Cardiac muscle cell (in vitro differentiated cells and primary cell): ENCODE results near the gene PBXIP1. TPM values are rescaled to one million over a fixed set of nuclear protein-coding genes. Genes with fewer than 3 reads are reported as not detected.
"Not testable (repeated sequence)": the region's sequence is repeated elsewhere in the genome, so short reads cannot be mapped to it uniquely, and the experiment has no call there.

Experiments used
- DNase-seq, 2 donors: peaks; one replicate each; pipeline versions ENCODE4 v3.0.0 to v3.0.0-alpha.2; 2010 to 2017; ENCODE audit warnings: low read depth in 1 of 2, low spot score in 1 of 2
- H3K27ac ChIP-seq: fragments of 200-600 bp; sonication (generic); 2 replicates; pipeline ENCODE4 v1.5.1; 2016
- H3K27me3 ChIP-seq: fragments of 200-600 bp; sonication (generic); 2 replicates; pipeline ENCODE4 v1.6.0; 2016; ENCODE audit warnings: control low read depth
- H3K36me3 ChIP-seq: fragments of 200-600 bp; sonication (generic); 2 replicates; pipeline ENCODE4 v1.5.1; 2016; ENCODE audit warnings: control low read depth
- H3K4me1 ChIP-seq: fragments of 200-600 bp; sonication (generic); 2 replicates; pipeline ENCODE4 v1.8.1; 2017; ENCODE audit warnings: low read depth, mild to moderate bottlenecking, mixed run types
- H3K4me3 ChIP-seq: fragments of 200-600 bp; sonication (generic); 2 replicates; pipeline ENCODE4 v1.5.1; 2016; ENCODE audit warnings: mild to moderate bottlenecking
- H3K9me3 ChIP-seq: fragments of 200-600 bp; sonication (generic); 2 replicates; pipeline ENCODE4 v1.5.1; 2017; ENCODE audit warnings: low read depth, mild to moderate bottlenecking, control low read depth
- CTCF ChIP-seq: IDR thresholded peaks from 2 replicates; pipeline ENCODE4 v1.5.1; 2012; ENCODE audit warnings: low read depth, mild to moderate bottlenecking, low read length
- polyA plus RNA-seq: library from polyadenylated mRNA; unstranded; fragments of >200 nt; fragmentation: Nextera tagmentation; extraction: Ambion mirVana; gene quantifications from 2 replicates; pipeline ENCODE4 v1.2.1, GENCODE V29; 2016
- total RNA-seq: library from RNA; depleted of rRNA; stranded (reverse); fragments of >200 nt; gene quantifications from 2 replicates; pipeline ENCODE4 v1.2.3, GENCODE V29; 2016

PBXIP1 gene
- total and polyA plus RNA-seq, 2 experiments from 2014 or later: 108 to 161 TPM

GRCh38 chr1:154995301-154995983 is 39.5 kb upstream of the PBXIP1 start:
- peak; percentile 58 for TF ChIP-seq CTCF
- H3K9me3 ChIP-seq, H3K4me1 ChIP-seq, H3K27me3 ChIP-seq, H3K27ac ChIP-seq, H3K36me3 ChIP-seq, H3K4me3 ChIP-seq: not testable (repeated sequence)
- DNase-seq: peak; percentile 61 to 89

GRCh38 chr1:154994591-154994990 is 38.7 kb upstream of the PBXIP1 start:
- Histone ChIP-seq H3K4me1 (peaks cover 10% of the 10 kb centered on the region), H3K27me3 (no peaks in the 10 kb centered on the region), H3K4me3 (no peak overlapping the region), H3K9me3 (no peaks in the 10 kb centered on the region), H3K36me3 (peaks cover 4% of the 10 kb centered on the region), H3K27ac (no peak overlapping the region)
- no peak for TF ChIP-seq CTCF
- no peak for DNase-seq

GRCh38 chr1:154994269-154994587 is 38.3 kb upstream of the PBXIP1 start:
- no peak for DNase-seq
- Histone ChIP-seq H3K4me1 (peaks cover 6% of the 10 kb centered on the region), H3K36me3 (peaks cover 4% of the 10 kb centered on the region), H3K4me3 (no peak overlapping the region), H3K27me3 (no peaks in the 10 kb centered on the region), H3K27ac (no peak overlapping the region), H3K9me3 (no peaks in the 10 kb centered on the region)
- TF ChIP-seq CTCF: no peak

DNA sequence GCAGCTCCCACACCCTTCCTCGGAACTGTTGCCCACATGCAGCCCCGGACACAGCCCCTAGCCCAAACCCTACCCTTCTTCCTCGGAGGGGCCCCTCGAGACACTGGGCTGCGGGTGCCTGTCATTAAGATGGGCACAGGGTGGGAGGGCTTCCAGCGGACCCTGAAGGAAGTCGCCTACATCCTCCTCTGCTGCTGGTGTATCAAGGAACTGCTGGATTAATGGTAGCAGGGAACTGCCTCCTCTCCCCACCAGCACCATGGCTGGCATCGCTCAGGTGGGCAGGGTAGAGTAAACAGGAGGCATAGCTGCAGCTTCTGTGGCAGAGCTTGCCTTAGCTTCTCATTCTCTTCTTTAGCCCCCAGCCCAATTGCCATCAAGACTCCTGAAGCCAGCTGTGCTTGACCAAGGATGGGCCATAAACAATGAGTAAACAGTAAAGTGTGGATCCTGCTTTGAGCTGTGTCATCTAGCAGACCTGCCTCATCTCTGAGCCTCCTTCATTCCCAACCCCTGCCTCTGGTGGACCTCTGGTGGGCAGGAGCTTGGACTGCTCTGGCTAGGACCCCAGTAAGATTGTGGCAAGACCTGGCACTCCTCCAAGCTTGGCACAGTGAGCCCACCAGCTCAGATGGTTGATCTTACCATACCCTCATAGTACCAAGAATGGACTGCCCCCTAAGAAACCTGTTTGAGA is 37.8 kb upstream of the PBXIP1 start, which contains the start of gene LENEP:
Gene LENEP, plus strand, starts transcription at position 15 of the 697 bp plus-strand sequence. Its CDS starts 22 bp downstream, at position 37.
- no peak for TF ChIP-seq CTCF
- DNase-seq: no peak
- Histone ChIP-seq H3K4me3 (no peak within 1 kb of the TSS), H3K36me3 (peaks cover 4% of the 10 kb centered on the region), H3K9me3 (no peaks in the 10 kb centered on the region), H3K4me1 (peaks cover under 1% of the 10 kb centered on the region), H3K27me3 (no peaks in the 10 kb centered on the region), H3K27ac (peak within 1 kb of the TSS; percentile 48)

DNA sequence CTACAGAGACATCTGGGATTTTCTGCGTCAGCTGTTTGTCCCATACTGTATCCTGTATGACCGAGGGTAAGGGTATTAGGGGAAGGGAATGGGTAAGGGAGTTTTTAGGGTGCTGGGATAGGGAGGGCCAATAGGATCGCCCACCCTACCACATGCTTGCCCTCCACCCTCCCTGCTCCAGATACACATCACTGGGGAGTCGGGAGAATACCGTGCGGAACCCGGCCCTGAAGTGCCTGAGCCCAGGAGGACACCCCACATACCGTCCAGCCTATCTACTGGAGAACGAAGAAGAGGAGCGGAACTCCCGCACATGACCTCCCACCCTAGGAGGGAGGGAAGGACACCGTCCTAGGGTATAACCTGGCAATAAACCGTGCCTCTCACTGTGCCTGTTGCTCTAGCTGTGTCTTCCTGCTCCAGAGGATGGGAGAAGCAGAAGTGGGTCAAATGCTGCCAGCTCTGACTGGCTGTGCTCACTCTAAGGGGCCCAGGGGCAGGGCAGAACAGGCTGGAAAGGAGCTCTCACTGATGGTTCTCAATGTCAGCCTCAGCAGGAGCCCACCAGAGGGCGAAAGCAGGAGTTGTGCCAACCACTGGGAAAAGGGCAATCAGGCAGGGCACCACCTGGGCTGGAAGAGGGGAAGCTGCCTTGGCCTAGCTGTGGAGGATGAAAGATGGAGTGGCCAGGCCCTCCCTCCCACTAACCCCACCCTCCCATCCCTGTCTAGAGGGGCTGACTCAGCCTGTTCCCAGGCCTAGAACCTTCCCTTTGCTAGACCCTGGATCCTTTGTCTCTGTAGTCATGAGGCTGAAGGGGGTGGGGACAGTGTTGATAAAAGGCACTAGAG is 37.0 kb upstream of the PBXIP1 start:
- Histone ChIP-seq H3K36me3 (peaks cover 4% of the 10 kb centered on the region), H3K27ac (peak overlapping the region; percentile 48), H3K4me3 (no peak overlapping the region), H3K27me3 (no peaks in the 10 kb centered on the region), H3K4me1 (no peaks in the 10 kb centered on the region), H3K9me3 (no peaks in the 10 kb centered on the region)
- DNase-seq: peak in 1 of 2 donors; percentile 64
- peak; percentile 27 for TF ChIP-seq CTCF
